OCI-LY1 (cell line): ENCODE measurements around the gene ZCWPW2.

Source experiments
- EZH2 ChIP-seq: fragments of 200-600 bp; sonication (generic), shearing (Covaris generic); IDR thresholded peaks from 2 replicates; pipeline ENCODE4 v1.8.0; 2017; ENCODE audit warnings: borderline replicate concordance, mixed run types, mild to moderate bottlenecking, antibody characterized with exemption, low read length, moderate library complexity, mixed read lengths
- TF ChIP-seq, protein P1 (sequence below): fragments of 200-600 bp; sonication (generic), shearing (Covaris generic); IDR thresholded peaks from 2 replicates; pipeline ENCODE4 v1.5.1; 2017; ENCODE audit warnings: mild to moderate bottlenecking, antibody characterized with exemption, low read length, moderate library complexity, mixed read lengths

- TF ChIP-seq, protein P1, sequence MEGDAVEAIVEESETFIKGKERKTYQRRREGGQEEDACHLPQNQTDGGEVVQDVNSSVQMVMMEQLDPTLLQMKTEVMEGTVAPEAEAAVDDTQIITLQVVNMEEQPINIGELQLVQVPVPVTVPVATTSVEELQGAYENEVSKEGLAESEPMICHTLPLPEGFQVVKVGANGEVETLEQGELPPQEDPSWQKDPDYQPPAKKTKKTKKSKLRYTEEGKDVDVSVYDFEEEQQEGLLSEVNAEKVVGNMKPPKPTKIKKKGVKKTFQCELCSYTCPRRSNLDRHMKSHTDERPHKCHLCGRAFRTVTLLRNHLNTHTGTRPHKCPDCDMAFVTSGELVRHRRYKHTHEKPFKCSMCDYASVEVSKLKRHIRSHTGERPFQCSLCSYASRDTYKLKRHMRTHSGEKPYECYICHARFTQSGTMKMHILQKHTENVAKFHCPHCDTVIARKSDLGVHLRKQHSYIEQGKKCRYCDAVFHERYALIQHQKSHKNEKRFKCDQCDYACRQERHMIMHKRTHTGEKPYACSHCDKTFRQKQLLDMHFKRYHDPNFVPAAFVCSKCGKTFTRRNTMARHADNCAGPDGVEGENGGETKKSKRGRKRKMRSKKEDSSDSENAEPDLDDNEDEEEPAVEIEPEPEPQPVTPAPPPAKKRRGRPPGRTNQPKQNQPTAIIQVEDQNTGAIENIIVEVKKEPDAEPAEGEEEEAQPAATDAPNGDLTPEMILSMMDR: no peak
- no peak for TF ChIP-seq EZH2
Measured at GRCh38 chr3:28544831-28545230, 196.3 kb downstream of the ZCWPW2 start.
